Body of pancreas (tissue), 4 donors: ENCODE measurements around the gene UBR1. TPM values are rescaled to one million over a fixed set of nuclear protein-coding genes. Genes with fewer than 3 reads are reported as not detected.

Source experiments
- ATAC-seq: fragments of 150-250 bp; one replicate; pipeline ENCODE4 v1.9.1; 2016
- DNase-seq, 4 donors: peaks; one replicate each; pipeline ENCODE4 v3.0.0-alpha.2; 2019
- H3K27ac ChIP-seq, 4 donors: fragments of 200-600 bp; sonication (generic); 1 replicate in 3 of 4; 2 replicates in 1 of 4; pipeline versions ENCODE4 v1.5.1 to v1.6.1; 2016 to 2019; ENCODE audit warnings: mild to moderate bottlenecking in 1 of 4, mixed read lengths in 1 of 4, moderate library complexity in 1 of 4
- H3K27me3 ChIP-seq, 2 donors: fragments of 200-600 bp; sonication (generic); one replicate each; pipeline ENCODE4 v1.6.0; 2016; ENCODE audit warnings: mild to moderate bottlenecking in 1 of 2
- H3K36me3 ChIP-seq, 2 donors: fragments of 200-600 bp; sonication (generic); replicated peaks in 1 of 2; 2 replicates each; pipeline ENCODE4 v1.5.1; 2016; ENCODE audit warnings: low read depth in 2 of 2; ENCODE audit not compliant: insufficient read depth in 1 of 2
- H3K4me1 ChIP-seq: fragments of 200-600 bp; sonication (generic); one replicate; pipeline ENCODE4 v1.6.0; 2016
- H3K4me3 ChIP-seq, 2 donors: fragments of 200-600 bp; sonication (generic); 1 replicate in 1 of 2; 2 replicates in 1 of 2; pipeline ENCODE4 v1.5.1; 2016 to 2019
- H3K9me3 ChIP-seq, 3 donors: fragments of 200-600 bp; sonication (generic); 1 replicate in 2 of 3; 2 replicates in 1 of 3; pipeline ENCODE4 v1.5.1; 2016
- CTCF ChIP-seq, 7 experiments: fragments of 450-650 bp in 4 of 7; fragments of 200-600 bp in 3 of 7; sonication (generic) in 3 of 7; IDR thresholded peaks; one replicate each; pipeline ENCODE4 v1.5.1; 2016 to 2019; ENCODE audit warnings: antibody characterized with exemption in 7 of 7
- POLR2A ChIP-seq, 3 donors: fragments of 450-650 bp; IDR thresholded peaks; one replicate each; pipeline ENCODE4 v1.6.1; 2016; ENCODE audit warnings: antibody characterized with exemption in 3 of 3, mild to moderate bottlenecking in 2 of 3
- WGBS, 2 donors: methylation state at CpG; one replicate each; pipeline ENCODE4 v1.1.5; 2017; 5-methylcytosine and 5-hydroxymethylcytosine counted together
- intact Hi-C: fragments of 100-400 bp; cut with DNase I; formaldehyde crosslinking; loops from one replicate; pipeline ENCODE4 v1.15.1; 2023
- total RNA-seq, 2 donors: library from RNA; depleted of rRNA; stranded (reverse); fragments of >200 nt; gene quantifications; one replicate each; pipeline ENCODE4 v1.1.0, GENCODE V29; 2016

The UBR1 gene
- total RNA-seq, 2 donors from 2014 or later = 18.5 to 29.3 TPM

GRCh38 chr15:42974202-42974862 is 131.5 kb downstream of the UBR1 start:
- DNase-seq = no peak
- no peak overlapping the region for H3K27ac ChIP-seq
- H3K36me3 ChIP-seq = peaks cover 0 to 18% of the 10 kb centered on the region in 2 donors
- no peaks in the 10 kb centered on the region for H3K9me3 ChIP-seq
- H3K4me3 ChIP-seq = no peak overlapping the region
- TF ChIP-seq POLR2A (IDR thresholded peaks at IDR 0.05) (no peak), CTCF (IDR thresholded peaks at IDR 0.05) (no peak)
- H3K27me3 ChIP-seq = no peaks in the 10 kb centered on the region
- intact Hi-C loops = no loop called here
- ATAC-seq = no peak
- WGBS, 2 donors = 82 to 86% methylated on average over 2 of the region's 2 CpGs
- H3K4me1 ChIP-seq = no peaks in the 10 kb centered on the region

GRCh38 chr15:42973114-42973513 is 132.7 kb downstream of the UBR1 start:
- WGBS, 2 donors = 90 to 96% methylated on average over 4 of the region's 4 CpGs
- no peak for TF ChIP-seq POLR2A (IDR thresholded peaks at IDR 0.05)
- TF ChIP-seq CTCF (IDR thresholded peaks at IDR 0.05) = no peak
- Histone ChIP-seq H3K4me3 (no peak overlapping the region), H3K27ac (no peak overlapping the region), H3K36me3 (peaks cover 0 to 19% of the 10 kb centered on the region in 2 donors), H3K27me3 (no peaks in the 10 kb centered on the region), H3K4me1 (no peaks in the 10 kb centered on the region), H3K9me3 (no peaks in the 10 kb centered on the region)
- DNase-seq (no peak), ATAC-seq (no peak)
- intact Hi-C loops = no loop called here

- Histone ChIP-seq H3K27ac (no peak overlapping the region), H3K4me1 (no peaks in the 10 kb centered on the region), H3K36me3 (peaks cover 0 to 19% of the 10 kb centered on the region in 2 donors), H3K4me3 (no peak overlapping the region), H3K9me3 (no peaks in the 10 kb centered on the region), H3K27me3 (no peaks in the 10 kb centered on the region)
- DNase-seq = no peak
- 94 to 100% methylated on average over 1 of the region's 1 CpG for WGBS, 2 donors
- no peak for ATAC-seq
- TF ChIP-seq CTCF (IDR thresholded peaks at IDR 0.05) (no peak), POLR2A (IDR thresholded peaks at IDR 0.05) (no peak)
- intact Hi-C loops = no loop called here
Measured at GRCh38 chr15:42971830-42972229, 134.0 kb downstream of the UBR1 start.

- WGBS, 2 donors = 89 to 96% methylated on average over 5 of the region's 5 CpGs
- DNase-seq (no peak), ATAC-seq (no peak)
- Histone ChIP-seq H3K9me3 (no peaks in the 10 kb centered on the region), H3K36me3 (peaks cover 6 to 25% of the 10 kb centered on the region in 2 donors), H3K27me3 (no peaks in the 10 kb centered on the region), H3K4me3 (no peak overlapping the region), H3K27ac (no peak overlapping the region), H3K4me1 (no peaks in the 10 kb centered on the region)
- intact Hi-C loops = no loop called here
- TF ChIP-seq POLR2A (IDR thresholded peaks at IDR 0.05) = no peak
- no peak for TF ChIP-seq CTCF (IDR thresholded peaks at IDR 0.05)
Measured at GRCh38 chr15:42964476-42964875, 141.4 kb downstream of the UBR1 start.

- intact Hi-C loops = no loop called here
- DNase-seq (no peak), ATAC-seq (no peak)
- Histone ChIP-seq H3K27ac (no peak overlapping the region), H3K4me3 (no peak overlapping the region), H3K4me1 (no peaks in the 10 kb centered on the region), H3K36me3 (peaks cover 8 to 22% of the 10 kb centered on the region in 2 donors), H3K27me3 (no peaks in the 10 kb centered on the region), H3K9me3 (no peaks in the 10 kb centered on the region)
- TF ChIP-seq CTCF (IDR thresholded peaks at IDR 0.05) = no peak
Measured at GRCh38 chr15:42955518-42955917, 150.3 kb downstream of the UBR1 start.
